ENCODE results near the gene EIF4G2. TPM values are rescaled to one million over a fixed set of nuclear protein-coding genes. Genes with fewer than 3 reads are reported as not detected.

EIF4G2 gene
- 775 and 856 TPM in 2 replicates for total RNA-seq

DNA sequence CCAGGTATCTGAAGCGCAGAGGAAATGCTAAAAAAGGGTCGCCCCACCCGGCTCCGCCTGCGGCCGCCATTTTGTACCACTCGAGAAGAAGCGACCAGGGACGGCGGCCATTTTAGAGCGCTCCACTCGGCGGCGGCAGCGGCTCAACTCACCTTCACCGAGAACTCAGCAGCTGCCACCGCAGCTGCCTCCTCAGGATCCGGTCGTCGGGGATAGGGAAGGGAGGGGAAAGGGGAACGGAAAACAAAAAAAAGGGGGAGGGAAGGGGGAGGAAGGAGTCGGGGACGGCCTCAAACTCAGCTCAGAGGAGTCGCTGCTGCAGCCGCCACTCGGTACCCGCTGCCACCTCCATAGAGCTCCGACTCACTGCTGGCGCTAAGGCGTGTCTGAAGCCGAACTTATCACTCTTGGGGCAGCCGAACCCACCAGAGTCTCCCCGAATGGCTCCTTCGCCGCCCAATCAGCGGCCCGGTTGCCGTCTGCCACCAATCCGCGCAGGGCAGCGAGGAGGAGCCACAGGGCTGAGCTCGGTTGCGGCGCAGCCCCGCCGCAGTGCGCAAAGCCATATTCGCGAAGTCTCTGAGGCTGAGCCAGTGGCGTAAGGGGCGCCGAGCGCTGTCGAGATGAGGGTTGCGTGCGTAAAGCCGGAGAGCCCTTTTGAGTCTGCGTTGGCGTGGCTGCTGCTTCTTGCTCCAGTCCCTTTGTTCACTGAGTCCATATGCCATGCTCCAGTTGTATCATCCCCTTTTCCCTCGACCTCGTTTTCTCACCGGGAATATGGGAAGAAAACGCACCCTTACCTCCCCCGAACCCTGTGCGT lies at the start of gene EIF4G2:
EIF4G2 (minus strand) TSS at position 374 of the 820 bp plus-strand sequence.

DNA sequence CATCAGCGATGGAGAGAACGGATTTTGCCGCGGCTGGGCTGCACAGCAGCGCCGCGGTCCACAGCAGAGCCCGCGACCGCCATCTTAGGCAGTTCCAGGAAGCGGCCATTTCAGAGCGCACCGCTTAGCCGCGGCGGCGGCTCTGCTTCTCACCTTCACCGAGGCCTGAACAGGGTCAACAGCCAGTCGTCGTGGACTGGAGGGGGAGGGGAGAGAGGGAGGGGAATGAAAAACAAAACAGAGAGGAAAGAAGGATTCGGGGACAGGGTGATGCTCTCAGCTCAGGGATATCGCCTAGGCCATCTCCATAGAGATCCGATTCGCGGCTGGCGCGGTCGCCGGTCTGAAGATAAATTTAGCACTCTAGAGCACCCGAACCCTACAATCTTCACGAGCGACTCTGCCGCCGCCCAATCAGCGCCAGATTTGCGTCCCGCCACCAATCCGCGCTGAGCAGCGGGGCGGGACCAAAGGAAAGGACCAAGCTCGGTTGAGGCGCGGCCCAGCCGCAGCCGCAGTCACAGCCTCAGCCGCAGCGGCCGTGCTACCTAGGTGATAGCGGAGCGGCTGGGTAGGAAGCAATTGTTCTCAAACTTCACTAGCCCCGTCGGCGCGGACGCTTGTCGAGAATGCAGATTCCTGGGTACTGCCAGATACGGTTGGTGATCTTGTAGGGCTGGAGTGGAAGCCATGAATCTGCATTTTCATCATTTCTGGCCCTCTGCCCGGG lies 49.1 kb upstream of the EIF4G2 start, which contains the start of gene ZBED5:
ZBED5 (minus strand) TSS at position 345 of the 730 bp plus-strand sequence. CDS start 3,108 bp downstream, outside the sequence.

DNA sequence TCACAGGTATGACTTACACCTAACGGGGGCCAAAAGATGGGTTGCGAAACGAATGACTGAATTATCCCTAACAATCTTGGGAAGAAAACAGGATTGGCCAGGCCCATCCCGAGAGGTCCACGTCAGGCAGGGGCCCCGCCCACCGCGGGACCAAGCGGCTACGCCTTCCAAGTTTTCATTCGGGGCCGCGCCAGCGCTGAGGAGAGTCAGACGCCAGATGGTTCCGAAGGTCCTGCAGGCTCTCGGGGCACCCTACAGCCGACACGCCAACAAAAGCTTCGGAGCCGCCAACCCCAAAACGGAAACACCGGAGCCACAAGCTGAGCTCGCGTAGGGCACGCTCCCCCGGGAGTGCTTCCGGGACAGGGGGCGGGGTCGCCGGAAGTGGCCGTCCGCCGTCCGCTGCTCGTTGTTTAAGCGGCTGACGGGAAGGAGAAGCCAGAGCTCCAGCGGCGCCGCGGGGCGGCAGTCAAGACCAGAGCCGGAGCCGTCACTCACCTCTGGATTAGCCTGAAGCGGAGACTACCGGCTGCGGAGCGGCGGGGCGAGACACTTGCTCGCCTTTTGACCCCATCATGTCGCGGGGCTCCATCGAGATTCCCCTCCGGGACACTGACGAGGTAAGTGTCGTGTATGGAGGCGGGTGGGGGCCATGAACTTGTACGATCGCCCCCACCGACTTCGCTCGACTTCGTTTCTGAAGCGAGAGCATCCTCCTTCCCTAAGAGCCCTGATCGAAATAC lies 57.7 kb downstream of the EIF4G2 start, which contains the start of gene CTR9:
CTR9 (plus strand) TSS at position 409 of the 743 bp plus-strand sequence; CDS start at position 576, 167 bp downstream.

Other genes starting within 250 kb of the EIF4G2 start
- 3.3 and 3.8 TPM in 2 replicates for gene LYVE1, start 240.3 kb downstream of the EIF4G2 start, total RNA-seq
- gene IRAG1, start 115.2 kb downstream of the EIF4G2 start, total RNA-seq, result 25.0 and 73.2 TPM in 2 replicates
- 28.4 and 29.1 TPM in 2 replicates for gene CTR9, start 57.7 kb downstream of the EIF4G2 start, total RNA-seq
- gene ZBED5, start 49.1 kb upstream of the EIF4G2 start, total RNA-seq, result 16.2 and 22.4 TPM in 2 replicates